ENCODE data around the gene ABCA8.

GRCh38 chr17:68939195-68939594, 16.0 kb downstream of the ABCA8 start:
- TF ChIP-seq POLR2A (IDR thresholded peaks at IDR 0.05): no peak
- TF ChIP-seq, protein P1, sequence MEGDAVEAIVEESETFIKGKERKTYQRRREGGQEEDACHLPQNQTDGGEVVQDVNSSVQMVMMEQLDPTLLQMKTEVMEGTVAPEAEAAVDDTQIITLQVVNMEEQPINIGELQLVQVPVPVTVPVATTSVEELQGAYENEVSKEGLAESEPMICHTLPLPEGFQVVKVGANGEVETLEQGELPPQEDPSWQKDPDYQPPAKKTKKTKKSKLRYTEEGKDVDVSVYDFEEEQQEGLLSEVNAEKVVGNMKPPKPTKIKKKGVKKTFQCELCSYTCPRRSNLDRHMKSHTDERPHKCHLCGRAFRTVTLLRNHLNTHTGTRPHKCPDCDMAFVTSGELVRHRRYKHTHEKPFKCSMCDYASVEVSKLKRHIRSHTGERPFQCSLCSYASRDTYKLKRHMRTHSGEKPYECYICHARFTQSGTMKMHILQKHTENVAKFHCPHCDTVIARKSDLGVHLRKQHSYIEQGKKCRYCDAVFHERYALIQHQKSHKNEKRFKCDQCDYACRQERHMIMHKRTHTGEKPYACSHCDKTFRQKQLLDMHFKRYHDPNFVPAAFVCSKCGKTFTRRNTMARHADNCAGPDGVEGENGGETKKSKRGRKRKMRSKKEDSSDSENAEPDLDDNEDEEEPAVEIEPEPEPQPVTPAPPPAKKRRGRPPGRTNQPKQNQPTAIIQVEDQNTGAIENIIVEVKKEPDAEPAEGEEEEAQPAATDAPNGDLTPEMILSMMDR (IDR thresholded peaks at IDR 0.05): no peak

Measured in thyroid gland (tissue), 4 donors.